Endothelial cell of umbilical vein (primary cell): ENCODE data around the gene PCDH9. TPM values are rescaled to one million over a fixed set of nuclear protein-coding genes. Genes with fewer than 3 reads are reported as not detected.
A peak's percentile ranks its signal among the peaks of the same experiment; 100 is the strongest.

Experiments
- Bru-seq: library from RNA; stranded (reverse); fragments of 400-500 nt; gene quantifications from one replicate; lab custom pipeline; 2021; lab: Mats Ljungman, UMichigan
- BruChase-seq, 2 experiments: library from RNA; stranded (reverse); fragments of 400-500 nt; gene quantifications; one replicate each; lab custom pipeline; 2021; lab: Mats Ljungman, UMichigan
- BruUV-seq: library from RNA; stranded (reverse); fragments of 400-500 nt; replicated peaks from 2 replicates; lab custom pipeline; 2021; lab: Mats Ljungman, UMichigan
- CTCF ChIA-PET: fragments of 300-600, 350-600 bp; sonication (Branson Sonifier 250); formaldehyde crosslinking; loops from one replicate; lab custom pipeline; 2021; ENCODE audit warnings: antibody characterized with exemption, inconsistent platforms; lab: Charles Lee
- POLR2A ChIA-PET: fragments of 300-600, 350-600 bp; sonication (Branson Sonifier 250); formaldehyde crosslinking; loops from one replicate; lab custom pipeline; 2021; ENCODE audit warnings: antibody characterized with exemption, inconsistent platforms; lab: Charles Lee
- DNase-seq: peaks from one replicate; pipeline ENCODE4 v3.0.0-alpha.2; 2011; ENCODE audit warnings: low read depth, low spot score
- FAIRE-seq: peaks from 2 replicates; lab custom pipeline; 2011; peaks lifted over from hg19 to GRCh38; lab: Jason Lieb, UNC
- H2AFZ ChIP-seq: 2 replicates; pipeline ENCODE4 v1.6.0; 2012; ENCODE audit warnings: low read depth, low read length, control low read depth, inconsistent platforms
- H3K27ac ChIP-seq: 2 replicates; pipeline ENCODE4 v1.5.1; 2011; ENCODE audit warnings: low read depth, mild to moderate bottlenecking, control low read depth, low read length, moderate library complexity; ENCODE audit not compliant: insufficient read depth
- H3K27me3 ChIP-seq, 2 experiments: 2 replicates each; pipeline versions ENCODE4 v1.6.0 to v1.6.1; 2011; ENCODE audit warnings: low read length in 2 of 2, mixed read lengths in 1 of 2; ENCODE audit not compliant: control insufficient read depth in 2 of 2, insufficient read depth in 2 of 2
- H3K36me3 ChIP-seq, 2 experiments: 2 replicates in 1 of 2; 3 replicates in 1 of 2; pipeline ENCODE4 v1.5.1; 2011; ENCODE audit warnings: low read length in 2 of 2, mild to moderate bottlenecking in 1 of 2, moderate library complexity in 1 of 2; ENCODE audit not compliant: control insufficient read depth in 2 of 2, insufficient read depth in 2 of 2; ENCODE audit errors: extremely low read depth in 1 of 2
- H3K4me1 ChIP-seq: 3 replicates; pipeline ENCODE4 v1.5.1; 2011; ENCODE audit warnings: mild to moderate bottlenecking, low read length; ENCODE audit not compliant: control insufficient read depth, insufficient read depth; ENCODE audit errors: extremely low read depth
- H3K4me2 ChIP-seq: 2 replicates; pipeline ENCODE4 v1.6.1; 2011; ENCODE audit warnings: low read length, control low read depth, mixed read lengths; ENCODE audit not compliant: insufficient read depth
- H3K4me3 ChIP-seq, 3 experiments: fragments of 200-600 bp in 1 of 3; sonication (generic), shearing (Covaris generic) in 1 of 3; replicated peaks in 1 of 3; 2 replicates each; pipeline ENCODE4 v1.5.1; 2011 to 2016; ENCODE audit warnings: control low read depth in 3 of 3, low read length in 3 of 3, mild to moderate bottlenecking in 2 of 3, inconsistent platforms in 1 of 3, low read depth in 1 of 3, moderate library complexity in 1 of 3; ENCODE audit not compliant: insufficient read depth in 1 of 3
- H3K79me2 ChIP-seq: 2 replicates; pipeline ENCODE4 v1.6.0; 2012; ENCODE audit warnings: low read length, inconsistent platforms; ENCODE audit not compliant: control insufficient read depth, insufficient read depth
- H3K9ac ChIP-seq: replicated peaks from 2 replicates; pipeline ENCODE3; 2011; ENCODE audit warnings: low read length, control low read depth; ENCODE audit not compliant: insufficient read depth; ENCODE audit errors: extremely low read depth
- H3K9me1 ChIP-seq: replicated peaks from 3 replicates; pipeline ENCODE4 v1.6.0; 2011; ENCODE audit warnings: mild to moderate bottlenecking, low read length; ENCODE audit not compliant: control insufficient read depth, insufficient read depth; ENCODE audit errors: extremely low read depth
- H3K9me3 ChIP-seq: replicated peaks from 2 replicates; pipeline ENCODE4 v1.5.1; 2012; ENCODE audit warnings: low read length, inconsistent platforms; ENCODE audit not compliant: control insufficient read depth, insufficient read depth
- H4K20me1 ChIP-seq: replicated peaks from 2 replicates; pipeline ENCODE3; 2011; ENCODE audit warnings: mild to moderate bottlenecking, low read length; ENCODE audit not compliant: control insufficient read depth, insufficient read depth; ENCODE audit errors: extremely low read depth
- EZH2 ChIP-seq: IDR thresholded peaks from 2 replicates; pipeline ENCODE4 v1.6.1; 2012; ENCODE audit warnings: borderline replicate concordance, low read depth, mild to moderate bottlenecking, moderate library complexity, low read length, inconsistent platforms; ENCODE audit not compliant: severe bottlenecking
- FOS ChIP-seq: IDR thresholded peaks from 2 replicates; pipeline ENCODE4 v1.6.1; 2011; ENCODE audit warnings: mild to moderate bottlenecking, low read length, moderate library complexity, borderline replicate concordance; ENCODE audit not compliant: insufficient read depth
- GATA2 ChIP-seq: IDR thresholded peaks from 2 replicates; pipeline ENCODE4 v1.7.0; 2011; ENCODE audit warnings: low read depth, mild to moderate bottlenecking, moderate library complexity, mixed read lengths, low read length; ENCODE audit not compliant: insufficient read length, insufficient read depth
- JUN ChIP-seq: IDR thresholded peaks from 2 replicates; pipeline ENCODE4 v1.6.1; 2011; ENCODE audit warnings: borderline replicate concordance, low read depth; ENCODE audit not compliant: insufficient read length, insufficient read depth
- MYC ChIP-seq: IDR thresholded peaks from one replicate; pipeline ENCODE4 v1.6.1; 2011; ENCODE audit warnings: mild to moderate bottlenecking, low read depth, low read length
- POLR2A ChIP-seq: IDR thresholded peaks from 2 replicates; pipeline ENCODE4 v1.6.1; 2012; ENCODE audit warnings: low read depth, mild to moderate bottlenecking, control low read depth, low read length
- POLR2AphosphoS5 ChIP-seq: IDR thresholded peaks from 2 replicates; pipeline ENCODE4 v1.6.1; 2012; ENCODE audit warnings: low read depth, mild to moderate bottlenecking, control low read depth, low read length, moderate library complexity; ENCODE audit not compliant: insufficient read depth
- dilution Hi-C: fragments of 300-500 bp; cut with MboI; formaldehyde crosslinking; loops from one replicate; pipeline ENCODE4 v1.15.0; 2019; ENCODE audit warnings: low sequenced_read_pairs; ENCODE audit not compliant: extremely low pct_ligation_motif_present
- intact Hi-C: fragments of 100-400 bp; cut with micrococcal nuclease; formaldehyde crosslinking; loops from one replicate; pipeline ENCODE4 v1.10.0; 2022
- long read RNA-seq: library from polyadenylated mRNA; stranded (forward); transcript quantifications from one replicate; pipeline ENCODE4 v2.0.0, GENCODE V29; 2021
- polyA minus RNA-seq, 3 experiments: library from RNA; depleted of rRNA, polyadenylated mRNA; stranded (reverse); fragments of >200 nt; gene quantifications; 1 replicate in 1 of 3; 2 replicates in 2 of 3; pipeline ENCODE4 v1.2.3, GENCODE V29; 2011
- polyA plus RNA-seq, 4 experiments: library from polyadenylated mRNA; depleted of rRNA in 3 of 4; stranded (reverse) in 3 of 4; unstranded in 1 of 4; fragments of >200 nt; gene quantifications; 2 replicates each; pipeline versions ENCODE4 v1.2.1 to v1.2.3, GENCODE V29; 2011 to 2012; ENCODE audit warnings: missing spikeins in 1 of 4
- total RNA-seq: library from RNA; stranded (reverse); gene quantifications from 2 replicates; pipeline ENCODE4 v1.2.3, GENCODE V29; 2021
- TF ChIP-seq, protein P1 (sequence below): IDR thresholded peaks from 2 replicates; pipeline ENCODE4 v1.6.1; 2011; ENCODE audit not compliant: insufficient read depth, insufficient read length
- TF ChIP-seq, protein P2 (sequence below), 2 donors: IDR thresholded peaks; 1 replicate in 1 of 2; 2 replicates in 1 of 2; pipeline ENCODE4 v1.5.1; 2011; ENCODE audit warnings: low read length in 2 of 2, mild to moderate bottlenecking in 2 of 2, moderate library complexity in 2 of 2, control low read depth in 1 of 2, inconsistent platforms in 1 of 2, low read depth in 1 of 2; ENCODE audit not compliant: insufficient read depth in 1 of 2; ENCODE audit errors: extremely low read depth in 1 of 2

PCDH9 gene, protein sequence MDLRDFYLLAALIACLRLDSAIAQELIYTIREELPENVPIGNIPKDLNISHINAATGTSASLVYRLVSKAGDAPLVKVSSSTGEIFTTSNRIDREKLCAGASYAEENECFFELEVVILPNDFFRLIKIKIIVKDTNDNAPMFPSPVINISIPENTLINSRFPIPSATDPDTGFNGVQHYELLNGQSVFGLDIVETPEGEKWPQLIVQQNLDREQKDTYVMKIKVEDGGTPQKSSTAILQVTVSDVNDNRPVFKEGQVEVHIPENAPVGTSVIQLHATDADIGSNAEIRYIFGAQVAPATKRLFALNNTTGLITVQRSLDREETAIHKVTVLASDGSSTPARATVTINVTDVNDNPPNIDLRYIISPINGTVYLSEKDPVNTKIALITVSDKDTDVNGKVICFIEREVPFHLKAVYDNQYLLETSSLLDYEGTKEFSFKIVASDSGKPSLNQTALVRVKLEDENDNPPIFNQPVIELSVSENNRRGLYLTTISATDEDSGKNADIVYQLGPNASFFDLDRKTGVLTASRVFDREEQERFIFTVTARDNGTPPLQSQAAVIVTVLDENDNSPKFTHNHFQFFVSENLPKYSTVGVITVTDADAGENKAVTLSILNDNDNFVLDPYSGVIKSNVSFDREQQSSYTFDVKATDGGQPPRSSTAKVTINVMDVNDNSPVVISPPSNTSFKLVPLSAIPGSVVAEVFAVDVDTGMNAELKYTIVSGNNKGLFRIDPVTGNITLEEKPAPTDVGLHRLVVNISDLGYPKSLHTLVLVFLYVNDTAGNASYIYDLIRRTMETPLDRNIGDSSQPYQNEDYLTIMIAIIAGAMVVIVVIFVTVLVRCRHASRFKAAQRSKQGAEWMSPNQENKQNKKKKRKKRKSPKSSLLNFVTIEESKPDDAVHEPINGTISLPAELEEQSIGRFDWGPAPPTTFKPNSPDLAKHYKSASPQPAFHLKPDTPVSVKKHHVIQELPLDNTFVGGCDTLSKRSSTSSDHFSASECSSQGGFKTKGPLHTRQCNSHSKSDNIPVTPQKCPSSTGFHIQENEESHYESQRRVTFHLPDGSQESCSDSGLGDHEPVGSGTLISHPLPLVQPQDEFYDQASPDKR (N-terminal part only)
- total RNA-seq (3.4 and 5.2 TPM in 2 replicates), polyA plus RNA-seq (0.91 and 1.1 TPM in 2 replicates), polyA minus RNA-seq (5.3 and 5.8 TPM in 2 replicates), Bru-seq, nascent RNA (percentile 30 among the genes with signal in this experiment), BruChase-seq, experiment 1, labeled RNA remaining after a 6-hour chase (percentile 33 among the genes with signal in this experiment), BruChase-seq, experiment 2, labeled RNA remaining after a 2-hour chase (percentile 38 among the genes with signal in this experiment)
- 1.4 and 1.5 TPM in 2 replicates for polyA plus RNA-seq (2011; cell fraction: cytosol; rRNA removed)
- polyA plus RNA-seq (2011; cell fraction: nucleus; rRNA removed), result 1.7 and 2.2 TPM in 2 replicates
- 0.95 and 1.7 TPM in 2 replicates for polyA plus RNA-seq (2012)
- polyA minus RNA-seq (2011; cell fraction: cytosol; rRNA and poly(A)+ RNA removed), result 1.4 TPM
- polyA minus RNA-seq (2011; cell fraction: nucleus; rRNA and poly(A)+ RNA removed), result 4.7 and 7.9 TPM in 2 replicates
- long read RNA-seq, full-length matches to known transcripts, result 3 of 7 reads
- long read RNA-seq, partial matches to known transcripts, result 0 of 7 reads
- long read RNA-seq, other reads (novel, unspliced or antisense), result 4 of 7 reads

DNA sequence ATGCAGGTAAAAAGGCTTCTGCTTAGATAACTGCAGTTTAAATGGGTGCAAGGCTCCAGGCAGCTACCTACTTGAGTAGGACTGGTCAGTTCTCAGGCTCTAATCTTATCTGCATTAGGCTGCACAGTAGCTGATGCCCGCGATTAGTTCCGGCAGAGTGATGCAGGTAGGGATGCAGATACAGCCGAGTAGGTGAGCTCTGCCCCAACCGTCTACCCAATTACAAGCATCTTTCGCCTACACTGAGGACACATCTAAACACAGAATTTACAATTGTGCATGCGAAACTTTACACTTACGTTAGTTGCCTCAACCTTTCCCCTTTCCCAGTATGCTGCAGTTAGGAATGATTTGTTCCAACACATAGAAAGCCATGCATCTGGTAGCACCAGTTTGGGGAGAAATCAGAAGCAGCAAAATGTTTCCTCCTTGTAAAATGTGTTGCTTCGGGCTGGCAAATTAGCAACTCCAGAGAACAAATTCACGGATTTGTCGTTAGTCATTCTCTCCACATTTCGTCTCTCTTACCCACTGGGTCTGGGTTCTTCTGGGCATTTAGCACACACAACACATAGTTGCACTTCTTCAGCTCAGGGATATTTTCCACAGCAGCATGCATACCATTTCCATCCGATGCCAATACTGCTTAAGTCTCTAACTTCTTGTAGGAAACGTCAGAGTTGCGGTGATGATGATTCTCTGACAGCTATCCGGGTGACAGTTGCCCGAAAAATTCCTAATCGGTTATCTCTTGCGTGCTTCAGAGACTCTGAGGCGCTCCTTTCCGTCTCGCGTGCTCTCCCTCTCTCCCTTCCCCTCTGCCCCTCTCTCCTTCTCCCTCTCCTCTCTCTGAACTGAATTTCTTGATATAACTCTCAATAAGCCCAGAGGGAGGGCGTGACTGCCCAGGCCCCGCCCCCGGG is at the start of gene PCDH9:
Gene PCDH9, minus strand, starts transcription at position 856 of the 923 bp plus-strand sequence. CDS start 1,896 bp downstream, outside the sequence.
- dilution Hi-C loops (no loop called here), intact Hi-C loops (loop anchor here (1.0 to 10.0 kb wide), 7 partner anchors 82 to 1317 kb away; no protein-coding TSS in a partner anchor)
- peak within 1 kb of the TSS; percentile 58 to 98 (median 83) for H3K4me3 ChIP-seq
- H3K79me2 ChIP-seq, result no peaks in the 10 kb centered on the region
- TF ChIP-seq GATA2 (no peak), EZH2 (no peak), POLR2AphosphoS5 (no peak), MYC (no peak), POLR2A (no peak), FOS (no peak), JUN (no peak)
- TF ChIP-seq, protein P1, sequence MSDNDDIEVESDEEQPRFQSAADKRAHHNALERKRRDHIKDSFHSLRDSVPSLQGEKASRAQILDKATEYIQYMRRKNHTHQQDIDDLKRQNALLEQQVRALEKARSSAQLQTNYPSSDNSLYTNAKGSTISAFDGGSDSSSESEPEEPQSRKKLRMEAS, result no peak
- TF ChIP-seq, protein P2, sequence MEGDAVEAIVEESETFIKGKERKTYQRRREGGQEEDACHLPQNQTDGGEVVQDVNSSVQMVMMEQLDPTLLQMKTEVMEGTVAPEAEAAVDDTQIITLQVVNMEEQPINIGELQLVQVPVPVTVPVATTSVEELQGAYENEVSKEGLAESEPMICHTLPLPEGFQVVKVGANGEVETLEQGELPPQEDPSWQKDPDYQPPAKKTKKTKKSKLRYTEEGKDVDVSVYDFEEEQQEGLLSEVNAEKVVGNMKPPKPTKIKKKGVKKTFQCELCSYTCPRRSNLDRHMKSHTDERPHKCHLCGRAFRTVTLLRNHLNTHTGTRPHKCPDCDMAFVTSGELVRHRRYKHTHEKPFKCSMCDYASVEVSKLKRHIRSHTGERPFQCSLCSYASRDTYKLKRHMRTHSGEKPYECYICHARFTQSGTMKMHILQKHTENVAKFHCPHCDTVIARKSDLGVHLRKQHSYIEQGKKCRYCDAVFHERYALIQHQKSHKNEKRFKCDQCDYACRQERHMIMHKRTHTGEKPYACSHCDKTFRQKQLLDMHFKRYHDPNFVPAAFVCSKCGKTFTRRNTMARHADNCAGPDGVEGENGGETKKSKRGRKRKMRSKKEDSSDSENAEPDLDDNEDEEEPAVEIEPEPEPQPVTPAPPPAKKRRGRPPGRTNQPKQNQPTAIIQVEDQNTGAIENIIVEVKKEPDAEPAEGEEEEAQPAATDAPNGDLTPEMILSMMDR (IDR thresholded peaks at IDR 0.05; ENCODE audit: extremely low read depth in 1 of 2, insufficient read depth in 1 of 2, low read depth in 1 of 2, low read length in 2 of 2), result no peak
- CTCF ChIA-PET, result interaction anchor here (1.3 kb wide), 2 partner anchors 8 to 611 kb away, joined by 3 to 7 read pairs; no protein-coding TSS in a partner anchor
- no peaks in the 10 kb centered on the region for H3K9me3 ChIP-seq
- BruUV-seq, result TSS peak; percentile 73
- H3K4me2 ChIP-seq, result peak within 1 kb of the TSS; percentile 99
- peak within 1 kb of the TSS; percentile 85 for H3K27ac ChIP-seq
- H3K27me3 ChIP-seq, result no peaks in the 10 kb centered on the region
- POLR2A ChIA-PET, result no interaction called here
- no peaks in the 10 kb centered on the region for H3K36me3 ChIP-seq
- FAIRE-seq (peak; percentile 60), DNase-seq (no peak)
- H4K20me1 ChIP-seq, result no peaks in the 10 kb centered on the region
- peak within 1 kb of the TSS; percentile 93 for H3K9ac ChIP-seq
- peaks cover 14% of the 10 kb centered on the region for H3K4me1 ChIP-seq
- H3K9me1 ChIP-seq, result no peaks in the 10 kb centered on the region
- peak within 1 kb of the TSS; percentile 100 for H2AFZ ChIP-seq
